Activated T-cell treated with anti-CD3 and anti-CD28 coated beads for 24 hours (primary cell): ENCODE data around the gene ZNF100.
"Not testable (repeated sequence)": the region's sequence is repeated elsewhere in the genome, so short reads cannot be mapped to it uniquely, and the experiment has no call there.

Experiments used
- DNase-seq: peaks from one replicate; pipeline ENCODE4 v3.0.0-alpha.2; 2020; ENCODE audit warnings: low read depth

The ZNF100 gene

GRCh38 chr19:21704320-21704719 lies 63.1 kb downstream of the ZNF100 start:
- no peak for DNase-seq

- DNase-seq = no peak
Measured at GRCh38 chr19:21699197-21699596, 68.2 kb downstream of the ZNF100 start.

GRCh38 chr19:21698215-21698614 lies 69.2 kb downstream of the ZNF100 start:
- no peak for DNase-seq

GRCh38 chr19:21697698-21698097 lies 69.7 kb downstream of the ZNF100 start:
- DNase-seq = no peak

GRCh38 chr19:21694171-21694906 lies 73.0 kb downstream of the ZNF100 start:
- no peak for DNase-seq

GRCh38 chr19:21693399-21693798 lies 74.0 kb downstream of the ZNF100 start:
- DNase-seq = no peak

GRCh38 chr19:21691661-21692060 lies 75.7 kb downstream of the ZNF100 start:
- no peak for DNase-seq

- no peak for DNase-seq
Measured at GRCh38 chr19:21688464-21688863, 78.9 kb downstream of the ZNF100 start.

- DNase-seq = no peak
Measured at GRCh38 chr19:21680671-21681070, 86.7 kb downstream of the ZNF100 start.

GRCh38 chr19:21680026-21680425 lies 87.4 kb downstream of the ZNF100 start:
- DNase-seq = no peak

GRCh38 chr19:21677696-21678418 lies 89.5 kb downstream of the ZNF100 start:
- DNase-seq = no peak

GRCh38 chr19:21674454-21674853 lies 92.9 kb downstream of the ZNF100 start:
- DNase-seq = no peak

GRCh38 chr19:21673479-21673878 lies 93.9 kb downstream of the ZNF100 start:
- DNase-seq = not testable (repeated sequence)
